Heart left ventricle (tissue), 16 donors: ENCODE data around the gene SNAP47. TPM values are rescaled to one million over a fixed set of nuclear protein-coding genes. Genes with fewer than 3 reads are reported as not detected.

Experiments used
- ATAC-seq, 4 donors: fragments of 200-7000 bp; cut with Tn5 transposase; one replicate each; pipeline ENCODE4 v1.9.1; 2020 to 2022; ENCODE audit warnings: moderate library complexity in 4 of 4, mild to moderate bottlenecking in 3 of 4, moderate number of reproducible peaks in 1 of 4
- DNase-seq, 5 donors: peaks; one replicate each; pipeline ENCODE4 v3.0.0-alpha.2; 2020
- H3K27ac ChIP-seq, 12 donors: fragments of 200-600 bp; sonication (generic) in 4 of 12; one replicate each; pipeline versions ENCODE4 v1.5.0 to v1.8.0; 2016 to 2022; ENCODE audit warnings: mild to moderate bottlenecking in 2 of 12
- H3K27me3 ChIP-seq, 9 donors: fragments of 200-600 bp; sonication (generic) in 2 of 9; one replicate each; pipeline versions ENCODE4 v1.5.1 to v1.8.0; 2016 to 2022; ENCODE audit warnings: mild to moderate bottlenecking in 3 of 9
- H3K36me3 ChIP-seq, 9 donors: fragments of 200-600 bp; sonication (generic) in 2 of 9; one replicate each; pipeline versions ENCODE4 v1.5.0 to v1.8.0; 2018 to 2022; ENCODE audit warnings: mild to moderate bottlenecking in 2 of 9
- H3K4me1 ChIP-seq, 12 donors: fragments of 200-600 bp; sonication (generic) in 4 of 12; one replicate each; pipeline versions ENCODE4 v1.5.0 to v1.8.0; 2016 to 2022; ENCODE audit warnings: mild to moderate bottlenecking in 3 of 12
- H3K4me3 ChIP-seq, 12 donors: fragments of 200-600 bp; sonication (generic) in 4 of 12; one replicate each; pipeline versions ENCODE4 v1.5.0 to v1.8.0; 2017 to 2022; ENCODE audit warnings: mild to moderate bottlenecking in 9 of 12, moderate library complexity in 4 of 12
- H3K9me3 ChIP-seq, 12 donors: fragments of 200-600 bp; sonication (generic) in 4 of 12; one replicate each; pipeline versions ENCODE4 v1.5.0 to v1.8.0; 2016 to 2022; ENCODE audit warnings: mild to moderate bottlenecking in 1 of 12
- POLR2A ChIP-seq, 2 donors: fragments of 450-650 bp; IDR thresholded peaks; one replicate each; pipeline ENCODE4 v1.6.1; 2017; ENCODE audit warnings: antibody characterized with exemption in 2 of 2, mild to moderate bottlenecking in 2 of 2, moderate library complexity in 2 of 2
- WGBS, 4 donors: extraction: QIAGEN DNeasy Blood & Tissue Kit in 2 of 4; methylation state at CpG; one replicate each; pipeline versions ENCODE4 v1.1.5 to v1.1.7; 2013 to 2018; 5-methylcytosine and 5-hydroxymethylcytosine counted together
- intact Hi-C, 10 donors: fragments of 100-400 bp; cut with DNase I; formaldehyde crosslinking; loops; one replicate each; pipeline versions ENCODE4 v1.11.1 to v1.14.2; 2022
- polyA plus RNA-seq, 2 donors: library from polyadenylated mRNA; stranded (reverse); fragments of 200-250 nt; gene quantifications; one replicate each; pipeline ENCODE4 v1.2.3, GENCODE V29; 2013
- total RNA-seq, 9 donors: library from RNA; depleted of rRNA in 2 of 9; stranded (reverse); fragments of >200 nt in 2 of 9; fragmentation: NEBNext Ultra II Directional in 3 of 9; extraction: Animal tissue kit (Norgen Biotek cat#: 25700) in 3 of 9; gene quantifications; one replicate each; pipeline versions ENCODE4 v1.1.0 to v1.2.4, GENCODE V29; 2016 to 2023
- TF ChIP-seq, protein P1 (sequence below), 12 donors: fragments of 200-600 bp; sonication (generic) in 4 of 12; IDR thresholded peaks; one replicate each; pipeline versions ENCODE4 v1.5.0 to v1.8.0; 2018 to 2022; ENCODE audit warnings: antibody characterized with exemption in 12 of 12, mild to moderate bottlenecking in 5 of 12
- donor health status: ischemic (EF 13 %, LVEDD 7.1; RV severe dilation, severe dysfunction).
- donor health status: healthy with polysubstance abuse.
- donor health status: DM: no; HTN: yes; CAD: no.
- donor health status: DM: no; HTN: no; CAD: no.
- donor health status: ischemic (EF 25% LVEDD 6.9; RV normal size, moderate dysfunction).
- donor health status: ischemic (EF 25% LVEDD 5.7; RV mildly dilated, moderate dysfunction).
- donor health status: healthy.
- donor health status: DM: yes; HTN: yes; CAD: no.
- donor health status: ischemic (EF 35%, LVEDD 5.7; RV mildly dilated, moderate dysfunction).
- donor health status: nonischemic (EF 11% LVEDD 7.7; RV severe dilation, severe dysfunction).
- donor health status: DM: yes; HTN: yes; CAD: no.
- donor health status: PGD.
- donor health status: ischemic (EF 29% LVEDD 5.4; RV normal size, mild dysfunction).
- donor health status: nonischemic (EF 23%, LVEDD 6.1; RV moderate dilation, normal function).

SNAP47 gene
- total and polyA plus RNA-seq, 11 donors = 22.1 to 106 (median 36.7) TPM

- WGBS, 4 donors = 88 to 100% (median 98%) methylated on average over 5 to 7 of the region's 7 CpGs
- H3K4me1 ChIP-seq = peaks cover 0 to 22% (median 0%) of the 10 kb centered on the region in 12 donors
- peak in 2 of 5 donors; percentile 14 to 15 for DNase-seq
- H3K36me3 ChIP-seq = peaks cover 4 to 69% (median 50%) of the 10 kb centered on the region in 9 donors
- ATAC-seq = no peak
- H3K27me3 ChIP-seq = no peaks in the 10 kb centered on the region
- no peaks in the 10 kb centered on the region for H3K9me3 ChIP-seq
- TF ChIP-seq POLR2A (IDR thresholded peaks at IDR 0.05) = no peak
- TF ChIP-seq, protein P1, sequence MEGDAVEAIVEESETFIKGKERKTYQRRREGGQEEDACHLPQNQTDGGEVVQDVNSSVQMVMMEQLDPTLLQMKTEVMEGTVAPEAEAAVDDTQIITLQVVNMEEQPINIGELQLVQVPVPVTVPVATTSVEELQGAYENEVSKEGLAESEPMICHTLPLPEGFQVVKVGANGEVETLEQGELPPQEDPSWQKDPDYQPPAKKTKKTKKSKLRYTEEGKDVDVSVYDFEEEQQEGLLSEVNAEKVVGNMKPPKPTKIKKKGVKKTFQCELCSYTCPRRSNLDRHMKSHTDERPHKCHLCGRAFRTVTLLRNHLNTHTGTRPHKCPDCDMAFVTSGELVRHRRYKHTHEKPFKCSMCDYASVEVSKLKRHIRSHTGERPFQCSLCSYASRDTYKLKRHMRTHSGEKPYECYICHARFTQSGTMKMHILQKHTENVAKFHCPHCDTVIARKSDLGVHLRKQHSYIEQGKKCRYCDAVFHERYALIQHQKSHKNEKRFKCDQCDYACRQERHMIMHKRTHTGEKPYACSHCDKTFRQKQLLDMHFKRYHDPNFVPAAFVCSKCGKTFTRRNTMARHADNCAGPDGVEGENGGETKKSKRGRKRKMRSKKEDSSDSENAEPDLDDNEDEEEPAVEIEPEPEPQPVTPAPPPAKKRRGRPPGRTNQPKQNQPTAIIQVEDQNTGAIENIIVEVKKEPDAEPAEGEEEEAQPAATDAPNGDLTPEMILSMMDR (IDR thresholded peaks at IDR 0.05) = no peak
- intact Hi-C loops = no loop called here
- no peak overlapping the region for H3K4me3 ChIP-seq
- no peak overlapping the region for H3K27ac ChIP-seq
Observed at GRCh38 chr1:227771771-227772170, 36.5 kb downstream of the SNAP47 start.

DNA sequence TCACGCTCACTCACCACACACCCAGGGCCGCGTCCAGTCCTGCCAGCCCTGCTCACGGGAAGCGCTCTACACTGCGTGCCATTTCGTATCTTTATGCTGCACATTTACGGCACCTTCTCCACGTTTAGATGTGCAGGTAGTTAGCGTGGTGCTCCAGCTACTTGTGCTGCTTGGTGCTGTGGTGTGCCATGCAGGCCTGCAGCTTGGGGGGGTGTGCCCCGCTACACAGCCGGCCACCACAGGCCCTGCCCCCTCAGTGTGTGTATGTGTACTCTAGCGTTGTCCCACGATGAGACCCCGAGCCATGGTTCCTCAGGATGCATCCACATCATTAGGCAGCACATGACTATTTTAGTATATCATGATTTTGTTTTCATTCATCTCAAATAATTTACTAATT, 38.3 kb downstream of the SNAP47 start:
- no peak overlapping the region for H3K27ac ChIP-seq
- DNase-seq = peak in 1 of 5 donors; percentile 10
- no peak for TF ChIP-seq POLR2A (IDR thresholded peaks at IDR 0.05)
- TF ChIP-seq, protein P1 (IDR thresholded peaks at IDR 0.05) = no peak
- no peak overlapping the region for H3K4me3 ChIP-seq
- no peaks in the 10 kb centered on the region for H3K27me3 ChIP-seq
- peaks cover 0 to 54% (median 36%) of the 10 kb centered on the region in 9 donors for H3K36me3 ChIP-seq
- no peak for ATAC-seq
- peaks cover 0 to 12% (median 0%) of the 10 kb centered on the region in 12 donors for H3K4me1 ChIP-seq
- 94 to 97% (median 94%) methylated on average over 15 of the region's 15 CpGs for WGBS, 4 donors
- intact Hi-C loops = no loop called here
- H3K9me3 ChIP-seq = no peaks in the 10 kb centered on the region

DNA sequence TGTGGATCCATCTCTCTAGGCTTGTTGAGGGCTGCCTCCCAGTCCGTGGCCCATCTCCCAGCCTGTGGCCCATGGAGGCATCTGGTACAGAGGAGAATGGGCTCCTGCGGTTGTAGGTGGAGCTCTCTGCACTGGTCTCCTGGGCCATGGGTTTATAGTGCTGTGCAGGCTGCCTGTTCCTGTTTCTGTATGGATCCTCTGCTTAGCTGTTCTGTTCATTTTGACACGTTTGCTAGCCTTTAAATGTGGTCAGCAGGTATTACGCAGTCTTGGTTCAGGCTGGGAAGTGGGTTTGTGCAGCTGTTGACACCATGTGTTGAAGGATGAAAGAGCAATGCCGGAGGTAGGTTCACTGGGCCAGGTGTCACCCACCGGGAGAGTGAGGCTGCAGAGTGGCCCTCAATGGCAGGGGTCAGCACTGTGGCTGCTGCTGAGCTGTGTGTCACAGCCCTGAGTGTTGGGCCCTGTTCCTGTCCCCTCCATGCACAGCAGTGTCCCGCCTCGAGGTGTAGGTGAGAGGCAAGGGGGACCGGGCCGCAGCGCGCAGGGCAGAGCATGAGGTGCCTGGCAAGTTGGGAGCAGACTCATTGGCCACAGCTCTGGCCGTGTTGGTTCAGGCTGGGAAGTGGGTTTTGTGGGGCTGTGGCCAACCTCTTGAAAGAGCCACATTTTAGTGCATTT, 39.0 kb downstream of the SNAP47 start:
- no peak for TF ChIP-seq POLR2A (IDR thresholded peaks at IDR 0.05)
- TF ChIP-seq, protein P1 (IDR thresholded peaks at IDR 0.05) = no peak
- Histone ChIP-seq H3K4me1 (peaks cover 0 to 12% (median 0%) of the 10 kb centered on the region in 12 donors), H3K27ac (peak overlapping the region in 1 of 12 donors; percentile 54), H3K4me3 (no peak overlapping the region), H3K9me3 (no peaks in the 10 kb centered on the region), H3K27me3 (no peaks in the 10 kb centered on the region), H3K36me3 (peaks cover 0 to 48% (median 30%) of the 10 kb centered on the region in 9 donors)
- DNase-seq = peak in 1 of 5 donors; percentile 12
- ATAC-seq = no peak
- WGBS, 4 donors = 88 to 95% (median 92%) methylated on average over 10 to 13 of the region's 13 CpGs
- intact Hi-C loops = no loop called here

- DNase-seq (peak in 1 of 5 donors; percentile 26), ATAC-seq (peak in 2 of 4 donors; percentile 33 to 38)
- 65 to 90% (median 68%) methylated on average over 24 to 42 of the region's 42 CpGs for WGBS, 4 donors
- intact Hi-C loops = no loop called here
- Histone ChIP-seq H3K9me3 (no peaks in the 10 kb centered on the region), H3K27ac (peak overlapping the region in 1 of 12 donors; percentile 54), H3K27me3 (no peaks in the 10 kb centered on the region), H3K4me3 (no peak overlapping the region), H3K36me3 (peaks cover 0 to 39% (median 25%) of the 10 kb centered on the region in 9 donors), H3K4me1 (peaks cover 0 to 12% (median 0%) of the 10 kb centered on the region in 12 donors)
- no peak for TF ChIP-seq POLR2A (IDR thresholded peaks at IDR 0.05)
- TF ChIP-seq, protein P1 (IDR thresholded peaks at IDR 0.05) = no peak
Observed at GRCh38 chr1:227774821-227775661, 39.8 kb downstream of the SNAP47 start.
